Measurements from ENCODE around the gene ADGRL1.
"Not testable (repeated sequence)": the region's sequence is repeated elsewhere in the genome, so short reads cannot be mapped to it uniquely, and the experiment has no call there.

DNA sequence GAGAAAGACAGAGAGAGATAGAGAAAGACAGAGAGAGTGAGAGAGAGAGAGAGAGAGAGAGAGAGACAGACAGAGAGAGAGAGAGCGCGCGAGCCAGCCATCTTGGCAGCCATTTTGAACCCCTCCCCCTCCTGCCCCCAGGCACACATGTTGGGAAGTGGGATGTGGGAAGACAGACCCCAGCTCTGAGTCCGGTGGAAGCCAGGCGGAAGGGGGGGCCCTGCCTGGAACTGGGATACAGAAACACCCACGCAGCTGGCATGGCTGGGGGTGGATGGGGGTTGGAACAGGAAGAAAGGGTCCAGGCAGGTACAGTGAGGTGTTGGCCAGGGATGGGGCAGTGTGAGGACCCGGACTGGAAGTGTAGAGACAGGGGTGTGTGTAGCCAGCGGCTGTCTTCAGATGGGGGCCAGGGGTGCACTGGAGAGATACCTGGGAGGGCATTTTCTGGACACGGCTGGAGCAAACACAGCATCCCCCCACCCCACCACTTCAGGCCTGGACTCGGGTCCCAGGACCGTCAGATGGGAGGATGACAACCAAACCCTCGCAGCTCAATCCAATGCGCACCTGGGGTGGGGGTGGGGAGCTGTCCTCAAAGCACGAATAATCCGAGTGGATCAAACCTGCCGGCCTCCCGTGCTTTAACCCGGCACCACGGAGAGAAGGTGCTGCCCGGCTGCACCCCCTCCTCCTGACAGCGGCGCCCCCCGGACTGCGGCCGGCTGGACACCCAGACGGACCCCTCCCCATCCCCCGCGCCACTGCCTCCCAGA is 1.1 kb downstream of the ADGRL1 start:
- TF ChIP-seq, protein P1, sequence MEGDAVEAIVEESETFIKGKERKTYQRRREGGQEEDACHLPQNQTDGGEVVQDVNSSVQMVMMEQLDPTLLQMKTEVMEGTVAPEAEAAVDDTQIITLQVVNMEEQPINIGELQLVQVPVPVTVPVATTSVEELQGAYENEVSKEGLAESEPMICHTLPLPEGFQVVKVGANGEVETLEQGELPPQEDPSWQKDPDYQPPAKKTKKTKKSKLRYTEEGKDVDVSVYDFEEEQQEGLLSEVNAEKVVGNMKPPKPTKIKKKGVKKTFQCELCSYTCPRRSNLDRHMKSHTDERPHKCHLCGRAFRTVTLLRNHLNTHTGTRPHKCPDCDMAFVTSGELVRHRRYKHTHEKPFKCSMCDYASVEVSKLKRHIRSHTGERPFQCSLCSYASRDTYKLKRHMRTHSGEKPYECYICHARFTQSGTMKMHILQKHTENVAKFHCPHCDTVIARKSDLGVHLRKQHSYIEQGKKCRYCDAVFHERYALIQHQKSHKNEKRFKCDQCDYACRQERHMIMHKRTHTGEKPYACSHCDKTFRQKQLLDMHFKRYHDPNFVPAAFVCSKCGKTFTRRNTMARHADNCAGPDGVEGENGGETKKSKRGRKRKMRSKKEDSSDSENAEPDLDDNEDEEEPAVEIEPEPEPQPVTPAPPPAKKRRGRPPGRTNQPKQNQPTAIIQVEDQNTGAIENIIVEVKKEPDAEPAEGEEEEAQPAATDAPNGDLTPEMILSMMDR (IDR thresholded peaks at IDR 0.05; ENCODE audit: low read depth, low read length, missing input control), result not testable (repeated sequence)
- not testable (repeated sequence) for TF ChIP-seq EGR1 (IDR thresholded peaks at IDR 0.05; ENCODE audit: low read depth in 2 of 2); SP1 (IDR thresholded peaks at IDR 0.05); RXRA (IDR thresholded peaks at IDR 0.05)
